ENCODE data around the gene DNLZ. TPM values are rescaled to one million over a fixed set of nuclear protein-coding genes. Genes with fewer than 3 reads are reported as not detected.

DNLZ gene
- total and polyA plus RNA-seq, 12 donors = 3.1 to 28.9 (median 17.5) TPM

- TF ChIP-seq CTCF (IDR thresholded peaks at IDR 0.05) (no peak), POLR2A (IDR thresholded peaks at IDR 0.05) (no peak)
- H3K4me1 ChIP-seq (replicated peaks in 1 of 2) = no peaks in the 10 kb centered on the region
- peaks cover 0 to 80% of the 10 kb centered on the region in 2 donors for H3K36me3 ChIP-seq (replicated peaks in 1 of 2)
- H3K27me3 ChIP-seq = no peaks in the 10 kb centered on the region
- WGBS, 4 donors = 82 to 95% (median 88%) methylated on average over 4 to 21 of the region's 21 CpGs
- H3K4me3 ChIP-seq = no peak overlapping the region
- no peak overlapping the region for H3K27ac ChIP-seq
- intact Hi-C loops (cut with DNase I) = no loop called here
- no peaks in the 10 kb centered on the region for H3K9me3 ChIP-seq (replicated peaks in 1 of 3)
- DNase-seq = no peak
Observed at GRCh38 chr9:136392538-136393449, 29.2 kb upstream of the DNLZ start.

- no peaks in the 10 kb centered on the region for H3K4me1 ChIP-seq (replicated peaks in 1 of 2)
- no peaks in the 10 kb centered on the region for H3K27me3 ChIP-seq
- H3K4me3 ChIP-seq = no peak overlapping the region
- DNase-seq = no peak
- H3K27ac ChIP-seq = no peak overlapping the region
- intact Hi-C loops (cut with DNase I) = no loop called here
- no peak for TF ChIP-seq CTCF (IDR thresholded peaks at IDR 0.05)
- TF ChIP-seq POLR2A (IDR thresholded peaks at IDR 0.05) = no peak
- WGBS, 4 donors = 89 to 99% (median 92%) methylated on average over 12 to 28 of the region's 28 CpGs
- no peaks in the 10 kb centered on the region for H3K9me3 ChIP-seq (replicated peaks in 1 of 3)
- H3K36me3 ChIP-seq (replicated peaks in 1 of 2) = peaks cover 0 to 86% of the 10 kb centered on the region in 2 donors
Observed at GRCh38 chr9:136391737-136392537, 28.4 kb upstream of the DNLZ start.

GRCh38 chr9:136389396-136389795, 25.9 kb upstream of the DNLZ start:
- Histone ChIP-seq H3K27ac (no peak overlapping the region), H3K36me3 (replicated peaks in 1 of 2) (peaks cover 0 to 64% of the 10 kb centered on the region in 2 donors), H3K9me3 (replicated peaks in 1 of 3) (no peaks in the 10 kb centered on the region), H3K4me3 (no peak overlapping the region), H3K4me1 (replicated peaks in 1 of 2) (no peaks in the 10 kb centered on the region), H3K27me3 (no peaks in the 10 kb centered on the region)
- WGBS, 4 donors = 86 to 93% (median 92%) methylated on average over 12 to 14 of the region's 14 CpGs
- intact Hi-C loops (cut with DNase I) = no loop called here
- TF ChIP-seq POLR2A (IDR thresholded peaks at IDR 0.05) (no peak), CTCF (IDR thresholded peaks at IDR 0.05) (no peak)
- DNase-seq = no peak

GRCh38 chr9:136387217-136387616, 23.7 kb upstream of the DNLZ start:
- Histone ChIP-seq H3K4me3 (no peak overlapping the region), H3K36me3 (replicated peaks in 1 of 2) (peaks cover 0 to 61% of the 10 kb centered on the region in 2 donors), H3K4me1 (replicated peaks in 1 of 2) (no peaks in the 10 kb centered on the region), H3K27ac (no peak overlapping the region), H3K9me3 (replicated peaks in 1 of 3) (no peaks in the 10 kb centered on the region), H3K27me3 (no peaks in the 10 kb centered on the region)
- no peak for DNase-seq
- WGBS, 4 donors = 93 to 98% (median 97%) methylated on average over 6 to 19 of the region's 19 CpGs
- intact Hi-C loops (cut with DNase I) = no loop called here
- TF ChIP-seq CTCF (IDR thresholded peaks at IDR 0.05) (no peak), POLR2A (IDR thresholded peaks at IDR 0.05) (no peak)

All from adrenal gland (tissue), 12 donors.